T-cell (primary cell): ENCODE measurements around the gene TRIOBP. TPM values are rescaled to one million over a fixed set of nuclear protein-coding genes. Genes with fewer than 3 reads are reported as not detected.

Experiments
- ATAC-seq, 4 experiments: fragments of 200-7000 bp in 3 of 4; fragments of 150-1000 bp in 1 of 4; cut with Tn5 transposase; replicated peaks in 1 of 4; 1 replicate in 3 of 4; 2 replicates in 1 of 4; pipeline ENCODE4 v1.10.0; 2021; ENCODE audit warnings: moderate library complexity in 3 of 4, mild to moderate bottlenecking in 2 of 4, moderate number of reproducible peaks in 1 of 4
- CTCF ChIA-PET, 2 donors: fragments of 300-600 bp; sonication (Branson Sonifier 250); formaldehyde crosslinking; loops; one replicate each; lab custom pipeline; 2022; ENCODE audit warnings: antibody characterized with exemption in 2 of 2; lab: Charles Lee
- POLR2A ChIA-PET, 2 donors: fragments of 300-600 bp; sonication (Branson Sonifier 250); formaldehyde crosslinking; loops; one replicate each; lab custom pipeline; 2022; ENCODE audit warnings: antibody characterized with exemption in 2 of 2; lab: Charles Lee
- DNase-seq, 35 experiments: peaks; one replicate each; pipeline versions ENCODE4 v3.0.0 to v3.0.0-alpha.2; 2013 to 2023
- H3K27ac ChIP-seq: one replicate; pipeline ENCODE4 v1.5.1; 2013; ENCODE audit warnings: low read length
- H3K27me3 ChIP-seq, 2 experiments: replicated peaks in 1 of 2; 1 replicate in 1 of 2; 2 replicates in 1 of 2; pipeline versions ENCODE4 v1.6.1 to v1.7.0; 2013; ENCODE audit warnings: low read length in 1 of 2, mixed read lengths in 1 of 2; ENCODE audit not compliant: control insufficient read depth in 2 of 2, insufficient read depth in 2 of 2; ENCODE audit errors: extremely low read depth in 1 of 2
- H3K36me3 ChIP-seq, 2 donors: 1 replicate in 1 of 2; 2 replicates in 1 of 2; pipeline versions ENCODE4 v1.6.1 to v1.7.0; 2013; ENCODE audit warnings: low read length in 1 of 2; ENCODE audit not compliant: control insufficient read depth in 2 of 2, insufficient read depth in 1 of 2; ENCODE audit errors: extremely low read depth in 1 of 2
- H3K4me1 ChIP-seq, 2 experiments: 1 replicate in 1 of 2; 2 replicates in 1 of 2; pipeline versions ENCODE4 v1.6.1 to v1.7.0; 2013; ENCODE audit warnings: low read length in 2 of 2, mixed read lengths in 1 of 2; ENCODE audit not compliant: insufficient read depth in 2 of 2, control insufficient read depth in 1 of 2; ENCODE audit errors: extremely low read depth in 1 of 2
- H3K4me3 ChIP-seq, 2 donors: 1 replicate in 1 of 2; 2 replicates in 1 of 2; pipeline versions ENCODE4 v1.5.1 to v1.7.0; 2013; ENCODE audit warnings: mild to moderate bottlenecking in 2 of 2, low read length in 1 of 2, moderate library complexity in 1 of 2; ENCODE audit not compliant: control insufficient read depth in 1 of 2; ENCODE audit errors: extremely low read depth in 1 of 2
- H3K9me3 ChIP-seq: 2 replicates; pipeline ENCODE4 v1.7.0; 2013
- H3K27ac Mint-ChIP-seq, 2 donors: one replicate each; pipeline ENCODE4 v1.8.0; 2020 to 2021; ENCODE audit warnings: mild to moderate bottlenecking in 2 of 2, mixed read lengths in 2 of 2
- H3K27me3 Mint-ChIP-seq, 2 donors: one replicate each; pipeline ENCODE4 v1.8.0; 2021 to 2022; ENCODE audit warnings: mixed read lengths in 2 of 2
- H3K36me3 Mint-ChIP-seq: one replicate; pipeline ENCODE4 v1.8.0; 2021; ENCODE audit warnings: mixed read lengths
- H3K4me1 Mint-ChIP-seq, 3 donors: one replicate each; pipeline ENCODE4 v1.8.0; 2020 to 2022; ENCODE audit warnings: mixed read lengths in 3 of 3, mild to moderate bottlenecking in 1 of 3
- H3K4me3 Mint-ChIP-seq, 3 donors: one replicate each; pipeline ENCODE4 v1.8.0; 2020 to 2022; ENCODE audit warnings: mild to moderate bottlenecking in 3 of 3, mixed read lengths in 3 of 3, moderate library complexity in 3 of 3
- H3K9me3 Mint-ChIP-seq, 3 donors: one replicate each; pipeline ENCODE4 v1.8.0; 2020 to 2022; ENCODE audit warnings: mixed read lengths in 3 of 3
- WGBS: methylation state at CpG from one replicate; pipeline ENCODE4 v1.1.5; 2013; ENCODE audit warnings: missing lambda C conversion rate; ENCODE audit not compliant: insufficient coverage; 5-methylcytosine and 5-hydroxymethylcytosine counted together
- total RNA-seq, 35 experiments: library from RNA in 6 of 35; stranded (reverse) in 6 of 35; fragments of 120-200 nt in 1 of 35; gene quantifications; one replicate each; pipeline versions ENCODE4 v1.2.1 to v1.2.4 and lab custom pipeline; 2013 to 2026

The TRIOBP gene
- total RNA-seq, 5 donors from 2014 or later (not counting 1 experiment from before 2014, with no cell fraction given) = 14.5 to 36.8 (median 31.1) TPM

DNA sequence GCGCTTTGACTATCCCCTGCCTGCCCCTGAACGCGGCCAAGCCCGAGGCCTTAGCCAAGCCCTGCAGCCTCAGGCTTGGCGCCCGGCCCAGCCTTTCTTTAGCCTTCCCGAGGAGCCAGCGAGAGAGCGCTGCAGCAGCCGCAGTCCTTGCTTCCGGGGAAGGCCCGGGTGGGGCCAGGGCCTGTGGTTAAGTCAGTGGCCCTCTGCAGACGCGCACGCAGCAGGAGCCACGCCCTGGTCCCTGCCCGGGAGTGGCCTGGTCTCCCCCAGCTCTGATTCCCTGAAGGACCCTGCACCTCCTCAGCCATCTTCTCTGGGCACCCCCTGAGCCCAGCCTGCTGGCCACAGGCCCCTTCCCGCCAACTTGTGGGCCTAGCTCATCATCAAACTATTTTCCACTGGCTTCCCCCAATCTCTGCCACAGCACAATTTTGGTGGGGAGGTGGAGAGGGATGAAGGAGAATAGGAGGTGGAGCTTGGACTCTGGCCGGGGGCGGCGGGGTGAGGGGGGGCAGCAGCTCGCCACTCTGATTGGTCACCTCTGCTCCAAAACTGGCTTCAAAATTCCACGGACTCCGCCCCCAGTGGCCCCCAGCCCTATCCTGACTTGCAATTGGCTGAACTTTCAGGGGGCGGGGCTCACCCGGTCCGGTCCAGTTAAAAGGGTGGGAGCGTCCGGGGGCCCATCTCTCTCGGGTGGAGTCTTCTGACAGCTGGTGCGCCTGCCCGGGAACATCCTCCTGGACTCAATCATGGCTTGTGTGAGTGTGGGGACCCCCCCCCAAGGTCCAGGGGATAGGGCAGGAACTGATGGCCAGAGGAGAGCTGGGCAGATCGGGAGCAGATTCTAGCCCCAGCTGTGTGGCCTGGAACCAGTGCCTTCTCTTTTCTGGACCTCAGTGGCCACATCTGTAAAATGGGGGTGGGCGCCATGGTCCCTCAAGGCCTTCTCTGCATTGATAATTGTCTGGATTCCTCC lies 21.6 kb upstream of the TRIOBP start, which contains the start of gene LGALS1:
Gene LGALS1 (plus strand): TSS at position 686 of the 979 bp plus-strand sequence. CDS start 67 bp downstream, at position 753.
- H3K4me1 ChIP-seq = peaks cover 27 to 77% of the 10 kb centered on the region in 2 experiments
- H3K27me3 Mint-ChIP-seq = no peaks in the 10 kb centered on the region
- H3K9me3 Mint-ChIP-seq = no peaks in the 10 kb centered on the region
- CTCF ChIA-PET = interaction anchor here (1.3 to 8.6 kb wide), 5 partner anchors 14 to 67 kb away, joined by 3 to 61 read pairs (median 6); partner anchors contain the start of genes GGA1 (in 1 of the 2) and PDXP (in 1 of the 2)
- H3K4me3 Mint-ChIP-seq = peak within 1 kb of the TSS; percentile 87 to 97 (median 87)
- peak; percentile 20 to 47 (median 33) for ATAC-seq
- peak within 1 kb of the TSS; percentile 96 for H3K27ac ChIP-seq
- no peaks in the 10 kb centered on the region for H3K36me3 Mint-ChIP-seq
- WGBS = 15% methylated on average over 23 of the region's 34 CpGs
- no peaks in the 10 kb centered on the region for H3K9me3 ChIP-seq
- H3K36me3 ChIP-seq = no peaks in the 10 kb centered on the region
- POLR2A ChIA-PET = interaction anchor here in 1 of 2 donors (0.7 kb wide), 1 partner anchor 17 kb away, joined by 14 read pairs; no protein-coding TSS in a partner anchor
- peak in 30 of 35 experiments; percentile 24 to 74 (median 44) for DNase-seq
- peak within 1 kb of the TSS; percentile 95 to 98 for H3K27ac Mint-ChIP-seq
- no peaks in the 10 kb centered on the region for H3K27me3 ChIP-seq
- peaks cover 50 to 67% (median 55%) of the 10 kb centered on the region in 3 donors for H3K4me1 Mint-ChIP-seq
- H3K4me3 ChIP-seq = peak within 1 kb of the TSS; percentile 91 to 95

DNA sequence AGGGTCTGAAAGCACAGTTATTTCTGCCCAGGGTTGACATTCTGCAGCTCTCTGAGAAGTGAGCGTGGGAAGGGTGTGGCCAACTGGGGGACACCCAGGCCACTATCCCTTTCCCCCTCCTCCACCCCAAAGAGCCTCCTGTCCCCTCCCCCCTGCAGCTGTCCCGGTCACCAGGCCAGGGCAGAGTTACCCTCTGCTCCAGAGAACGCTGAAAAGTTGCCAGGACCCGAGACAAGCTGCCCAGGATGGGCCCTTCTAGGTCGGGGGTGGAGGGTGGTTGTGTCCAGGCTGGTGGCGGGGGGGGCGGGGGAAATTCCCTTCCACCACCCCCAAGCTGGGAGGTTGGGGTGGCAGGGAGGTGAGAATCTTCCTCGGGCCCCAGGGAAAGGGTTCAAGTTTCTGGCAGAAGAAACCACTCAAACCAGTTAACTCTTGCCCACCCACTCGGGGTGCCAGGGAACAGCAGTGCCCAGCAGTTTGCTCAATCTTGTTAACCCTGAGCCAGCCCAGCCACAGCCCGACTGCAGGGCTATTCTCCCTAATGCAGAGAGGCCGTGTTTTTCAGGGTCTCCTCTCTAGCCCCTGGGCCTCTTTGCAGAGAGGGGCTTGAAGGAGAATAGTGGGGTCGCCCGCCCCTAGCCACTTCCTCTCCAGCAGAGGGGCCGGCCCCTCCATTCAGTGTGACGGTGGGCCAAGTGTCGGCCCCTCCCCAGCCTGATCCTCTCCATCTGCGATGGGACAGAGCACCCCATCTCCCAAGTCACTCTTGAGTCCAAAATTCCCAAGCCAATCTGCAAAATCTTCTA lies 20.7 kb upstream of the TRIOBP start:
- Histone ChIP-seq H3K4me1 (peaks cover 27 to 76% of the 10 kb centered on the region in 2 experiments), H3K9me3 (no peaks in the 10 kb centered on the region), H3K36me3 (no peaks in the 10 kb centered on the region), H3K27me3 (no peaks in the 10 kb centered on the region), H3K4me3 (peak overlapping the region; percentile 91 to 95), H3K27ac (peak overlapping the region; percentile 96)
- 4% methylated on average over 4 of the region's 17 CpGs for WGBS
- ChIA-PET POLR2A (interaction anchor here (1.4 to 1.5 kb wide), 3 partner anchors 18 to 68 kb away, joined by 4 to 8 read pairs (median 5); partner anchors contain the start of gene GGA1 (in 1 of the 2)), CTCF (interaction anchor here (1.3 to 8.6 kb wide), 6 partner anchors 15 to 68 kb away, joined by 3 to 61 read pairs (median 6); partner anchors contain the start of genes GGA1 (in 1 of the 2) and PDXP (in 1 of the 2))
- peak overlapping the region; percentile 87 to 97 (median 87) for H3K4me3 Mint-ChIP-seq
- ATAC-seq (no peak), DNase-seq (peak in 3 of 35 experiments; percentile 4 to 43 (median 21))
- peaks cover 48 to 66% (median 52%) of the 10 kb centered on the region in 3 donors for H3K4me1 Mint-ChIP-seq
- no peaks in the 10 kb centered on the region for H3K9me3 Mint-ChIP-seq
- H3K27ac Mint-ChIP-seq = peak overlapping the region; percentile 95 to 98
- no peaks in the 10 kb centered on the region for H3K36me3 Mint-ChIP-seq
- no peaks in the 10 kb centered on the region for H3K27me3 Mint-ChIP-seq

DNA sequence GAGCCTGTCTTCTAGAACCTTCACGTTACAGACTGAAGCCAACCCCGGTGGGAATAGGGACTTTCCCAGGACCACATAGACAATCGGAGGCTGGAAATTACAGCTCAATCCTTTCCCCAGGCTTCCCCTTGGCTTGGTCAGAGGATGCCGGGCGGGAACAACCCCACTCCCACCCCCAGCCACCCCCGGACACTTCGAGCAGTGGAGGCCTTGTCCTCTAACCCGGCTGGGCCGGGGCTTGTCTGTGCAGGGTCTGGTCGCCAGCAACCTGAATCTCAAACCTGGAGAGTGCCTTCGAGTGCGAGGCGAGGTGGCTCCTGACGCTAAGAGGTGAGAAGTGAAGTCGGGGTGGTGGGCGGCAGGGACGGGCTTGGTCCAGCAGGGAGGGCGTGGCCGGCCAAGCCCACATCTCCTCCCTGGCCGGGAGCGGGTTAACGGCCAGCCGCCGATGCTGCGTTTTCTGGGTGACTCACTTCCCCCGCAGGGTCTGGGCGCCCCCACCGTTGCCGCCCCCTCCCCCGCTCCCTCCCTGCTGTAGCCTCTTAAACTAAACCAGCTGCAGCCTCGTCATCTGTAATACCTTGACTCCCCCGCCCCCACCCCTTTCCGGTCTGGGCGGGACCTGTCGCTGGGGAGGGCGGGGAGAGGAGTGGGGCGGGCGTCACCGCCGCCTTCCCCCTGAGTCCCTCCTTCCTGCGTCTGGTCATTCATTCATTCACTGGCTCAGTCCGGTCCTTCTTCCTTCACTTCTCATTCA lies 19.9 kb upstream of the TRIOBP start:
- Mint-ChIP-seq H3K9me3 (no peaks in the 10 kb centered on the region), H3K27me3 (no peaks in the 10 kb centered on the region), H3K36me3 (no peaks in the 10 kb centered on the region), H3K4me1 (peaks cover 48 to 66% (median 57%) of the 10 kb centered on the region in 3 donors), H3K27ac (peak overlapping the region; percentile 95 to 98), H3K4me3 (peak overlapping the region; percentile 87 to 97 (median 87))
- WGBS = 2% methylated on average over 20 of the region's 42 CpGs
- H3K9me3 ChIP-seq = no peaks in the 10 kb centered on the region
- no peaks in the 10 kb centered on the region for H3K36me3 ChIP-seq
- ChIA-PET POLR2A (interaction anchor here (0.6 to 1.5 kb wide), 6 partner anchors 16 to 68 kb away, joined by 3 to 8 read pairs (median 5); partner anchors contain the start of gene GGA1 (in 1 of the 2)), CTCF (interaction anchor here (0.6 to 8.6 kb wide), 9 partner anchors 9 to 69 kb away, joined by 3 to 61 read pairs (median 6); partner anchors contain the start of genes GGA1 (in 1 of the 2), NOL12 (in 1 of the 2) and PDXP (in 1 of the 2))
- peak overlapping the region; percentile 96 for H3K27ac ChIP-seq
- peaks cover 27 to 76% of the 10 kb centered on the region in 2 experiments for H3K4me1 ChIP-seq
- peak overlapping the region; percentile 91 to 95 for H3K4me3 ChIP-seq
- no peaks in the 10 kb centered on the region for H3K27me3 ChIP-seq
- DNase-seq = peak; percentile 88 to 96 (median 93)
- ATAC-seq = peak; percentile 86 to 90 (median 87)

DNA sequence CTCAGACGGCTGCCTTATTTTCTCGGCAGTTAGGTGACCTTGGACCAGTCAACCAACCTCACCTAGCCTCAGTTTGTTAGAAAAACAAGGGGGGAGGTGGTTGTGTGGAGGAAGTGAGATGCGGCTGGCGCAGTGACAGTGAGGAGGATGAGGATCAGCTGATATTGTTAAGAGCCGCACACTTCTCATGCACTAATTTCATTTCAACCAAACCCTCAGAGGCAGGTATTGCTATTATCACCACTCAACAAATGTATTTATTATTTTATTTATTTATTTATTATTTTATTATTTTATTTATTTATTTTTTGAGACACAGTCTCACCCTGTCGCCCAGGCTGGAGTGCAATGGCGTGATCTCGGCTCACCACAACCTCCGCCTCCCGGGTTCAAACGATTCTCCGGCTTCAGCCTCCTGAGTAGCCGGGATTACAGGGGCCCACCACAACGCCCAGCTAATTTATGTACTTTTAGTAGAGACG lies 19.3 kb upstream of the TRIOBP start:
- H3K4me3 Mint-ChIP-seq = peak overlapping the region; percentile 87 to 97 (median 87)
- H3K36me3 ChIP-seq = no peaks in the 10 kb centered on the region
- WGBS = 50% methylated on average over 10 of the region's 15 CpGs
- peak; percentile 59 to 65 (median 62) for ATAC-seq
- no peaks in the 10 kb centered on the region for H3K27me3 Mint-ChIP-seq
- ChIA-PET CTCF (interaction anchor here (0.6 to 8.6 kb wide), 7 partner anchors 8 to 69 kb away, joined by 3 to 61 read pairs (median 6); partner anchors contain the start of genes GGA1 (in 1 of the 2), NOL12 (in 1 of the 2) and PDXP (in 1 of the 2)), POLR2A (interaction anchor here (0.6 to 1.5 kb wide), 6 partner anchors 9 to 69 kb away, joined by 3 to 8 read pairs (median 5); partner anchors contain the start of genes GGA1 (in 1 of the 2) and NOL12 (in 1 of the 2))
- no peaks in the 10 kb centered on the region for H3K9me3 ChIP-seq
- H3K27ac ChIP-seq = peak overlapping the region; percentile 96
- no peaks in the 10 kb centered on the region for H3K9me3 Mint-ChIP-seq
- H3K27ac Mint-ChIP-seq = peak overlapping the region; percentile 95 to 98
- DNase-seq = peak in 2 of 35 experiments; percentile 67 to 77
- no peaks in the 10 kb centered on the region for H3K36me3 Mint-ChIP-seq
- peaks cover 21 to 71% of the 10 kb centered on the region in 2 experiments for H3K4me1 ChIP-seq
- H3K4me3 ChIP-seq = peak overlapping the region; percentile 64 to 91
- H3K4me1 Mint-ChIP-seq = peaks cover 42 to 60% (median 51%) of the 10 kb centered on the region in 3 donors
- no peaks in the 10 kb centered on the region for H3K27me3 ChIP-seq

DNA sequence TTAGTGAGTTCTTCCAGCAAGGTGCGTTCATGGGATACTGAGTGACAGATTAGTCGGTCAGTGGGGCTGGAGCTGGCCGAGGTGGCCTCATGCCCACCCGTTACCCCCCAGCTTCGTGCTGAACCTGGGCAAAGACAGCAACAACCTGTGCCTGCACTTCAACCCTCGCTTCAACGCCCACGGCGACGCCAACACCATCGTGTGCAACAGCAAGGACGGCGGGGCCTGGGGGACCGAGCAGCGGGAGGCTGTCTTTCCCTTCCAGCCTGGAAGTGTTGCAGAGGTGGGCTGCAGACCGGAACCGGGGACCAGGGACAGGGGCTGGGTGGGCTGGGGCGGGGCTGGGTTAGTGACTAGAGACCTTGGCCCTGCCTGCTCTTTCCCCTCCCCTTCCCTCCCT lies 18.5 kb upstream of the TRIOBP start:
- WGBS = 82% methylated on average over 13 of the region's 18 CpGs
- peaks cover 13 to 62% of the 10 kb centered on the region in 2 experiments for H3K4me1 ChIP-seq
- POLR2A ChIA-PET = no interaction called here

More for the DNA sequence above, 18.5 kb upstream of the TRIOBP start:
- Mint-ChIP-seq H3K27ac (peak overlapping the region in 1 of 2 donors; percentile 85), H3K36me3 (no peaks in the 10 kb centered on the region), H3K27me3 (no peaks in the 10 kb centered on the region), H3K4me1 (peaks cover 34 to 52% (median 48%) of the 10 kb centered on the region in 3 donors), H3K9me3 (no peaks in the 10 kb centered on the region), H3K4me3 (peak overlapping the region in 1 of 3 donors; percentile 87)
- Histone ChIP-seq H3K36me3 (no peaks in the 10 kb centered on the region), H3K4me3 (no peak overlapping the region), H3K27ac (peak overlapping the region; percentile 96), H3K9me3 (no peaks in the 10 kb centered on the region), H3K27me3 (no peaks in the 10 kb centered on the region)
- CTCF ChIA-PET = interaction anchor here in 1 of 2 donors (0.7 to 8.6 kb wide), 2 partner anchors 13 to 21 kb away, joined by 3 to 61 read pairs; partner anchors contain the start of gene PDXP
- DNase-seq (no peak), ATAC-seq (no peak)
